A673 (cell line): Measurements from ENCODE around the gene ATE1. TPM values are rescaled to one million over a fixed set of nuclear protein-coding genes. Genes with fewer than 3 reads are reported as not detected.

ENCODE experiments used
- BruUV-seq: library from RNA; stranded (reverse); fragments of 400-500 nt; replicated peaks from 2 replicates; lab custom pipeline; 2021; lab: Mats Ljungman, UMichigan
- CTCF ChIA-PET: fragments of 300-600 bp; sonication (Branson Sonifier 250); formaldehyde crosslinking; loops from one replicate; lab custom pipeline; 2022; ENCODE audit warnings: antibody characterized with exemption; lab: Charles Lee
- POLR2A ChIA-PET: fragments of 300-600 bp; sonication (Branson Sonifier 250); formaldehyde crosslinking; loops from one replicate; lab custom pipeline; 2022; ENCODE audit warnings: antibody characterized with exemption; ENCODE audit not compliant: low non-redundant PET; lab: Charles Lee
- DNase-seq: peaks from one replicate; pipeline ENCODE4 v3.0.0-alpha.2; 2015; ENCODE audit warnings: low spot score
- H3K27ac ChIP-seq: fragments of 200-600 bp; sonication (generic); 2 replicates; pipeline ENCODE4 v1.5.1; 2016; ENCODE audit warnings: mixed run types, low read depth, mild to moderate bottlenecking, mixed read lengths, antibody characterized with exemption, low read length; ENCODE audit not compliant: poor library complexity, severe bottlenecking
- H3K27me3 ChIP-seq: fragments of 200-600 bp; sonication (generic); replicated peaks from 2 replicates; pipeline ENCODE4 v1.6.1; 2017; ENCODE audit warnings: mixed run types, low read depth, mild to moderate bottlenecking, mixed read lengths, antibody characterized with exemption, low read length; ENCODE audit not compliant: insufficient read depth, poor library complexity
- H3K36me3 ChIP-seq: fragments of 200-600 bp; sonication (generic); 2 replicates; pipeline ENCODE4 v1.6.1; 2016; ENCODE audit warnings: mixed run types, mild to moderate bottlenecking, mixed read lengths, antibody characterized with exemption, low read length; ENCODE audit not compliant: insufficient read depth, poor library complexity, severe bottlenecking
- H3K4me1 ChIP-seq: fragments of 200-600 bp; sonication (generic); 2 replicates; pipeline ENCODE4 v1.6.1; 2017; ENCODE audit warnings: mixed run types, mild to moderate bottlenecking, mixed read lengths, antibody characterized with exemption, low read length; ENCODE audit not compliant: insufficient read depth, poor library complexity, severe bottlenecking
- H3K4me3 ChIP-seq: fragments of 200-600 bp; sonication (generic); 2 replicates; pipeline ENCODE4 v1.5.1; 2016; ENCODE audit warnings: low read depth, mixed run types, mild to moderate bottlenecking, mixed read lengths, low read length; ENCODE audit not compliant: poor library complexity, severe bottlenecking
- H3K9me3 ChIP-seq: fragments of 200-600 bp; sonication (generic); 2 replicates; pipeline ENCODE4 v1.6.1; 2016; ENCODE audit warnings: mixed run types, low read depth, mild to moderate bottlenecking, mixed read lengths, antibody characterized with exemption, low read length; ENCODE audit not compliant: poor library complexity, severe bottlenecking
- EZH2 ChIP-seq: fragments of 200-600 bp; sonication (generic); IDR thresholded peaks from 2 replicates; pipeline ENCODE4 v1.6.1; 2017; ENCODE audit warnings: borderline replicate concordance, low read depth, mild to moderate bottlenecking, mixed read lengths, antibody characterized with exemption, low read length; ENCODE audit not compliant: poor library complexity, severe bottlenecking
- intact Hi-C: fragments of 100-400 bp; cut with micrococcal nuclease; formaldehyde crosslinking; loops from one replicate; pipeline ENCODE4 v1.10.0; 2022; ENCODE audit not compliant: unreplicated experiment
- total RNA-seq: library from RNA; stranded (reverse); gene quantifications from 2 replicates; pipeline ENCODE4 v1.2.3, GENCODE V29; 2021
- TF ChIP-seq, protein P1 (sequence below): fragments of 300-800, 200-600 bp; sonication (generic); conservative IDR thresholded peaks from 2 replicates; pipeline ENCODE4 v1.5.1; 2017; ENCODE audit warnings: low read depth, mild to moderate bottlenecking, antibody characterized with exemption, low read length, moderate library complexity, mixed read lengths

ATE1 gene
- total RNA-seq, 1 experiment from 2014 or later, result 27.0 TPM

- no peak for TF ChIP-seq EZH2
- TF ChIP-seq, protein P1, sequence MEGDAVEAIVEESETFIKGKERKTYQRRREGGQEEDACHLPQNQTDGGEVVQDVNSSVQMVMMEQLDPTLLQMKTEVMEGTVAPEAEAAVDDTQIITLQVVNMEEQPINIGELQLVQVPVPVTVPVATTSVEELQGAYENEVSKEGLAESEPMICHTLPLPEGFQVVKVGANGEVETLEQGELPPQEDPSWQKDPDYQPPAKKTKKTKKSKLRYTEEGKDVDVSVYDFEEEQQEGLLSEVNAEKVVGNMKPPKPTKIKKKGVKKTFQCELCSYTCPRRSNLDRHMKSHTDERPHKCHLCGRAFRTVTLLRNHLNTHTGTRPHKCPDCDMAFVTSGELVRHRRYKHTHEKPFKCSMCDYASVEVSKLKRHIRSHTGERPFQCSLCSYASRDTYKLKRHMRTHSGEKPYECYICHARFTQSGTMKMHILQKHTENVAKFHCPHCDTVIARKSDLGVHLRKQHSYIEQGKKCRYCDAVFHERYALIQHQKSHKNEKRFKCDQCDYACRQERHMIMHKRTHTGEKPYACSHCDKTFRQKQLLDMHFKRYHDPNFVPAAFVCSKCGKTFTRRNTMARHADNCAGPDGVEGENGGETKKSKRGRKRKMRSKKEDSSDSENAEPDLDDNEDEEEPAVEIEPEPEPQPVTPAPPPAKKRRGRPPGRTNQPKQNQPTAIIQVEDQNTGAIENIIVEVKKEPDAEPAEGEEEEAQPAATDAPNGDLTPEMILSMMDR, result no peak
- Histone ChIP-seq H3K9me3 (no peaks in the 10 kb centered on the region), H3K27ac (no peak overlapping the region), H3K27me3 (no peaks in the 10 kb centered on the region), H3K4me3 (no peak overlapping the region), H3K36me3 (no peaks in the 10 kb centered on the region), H3K4me1 (no peaks in the 10 kb centered on the region)
- POLR2A ChIA-PET, result no interaction called here
- BruUV-seq, result no TSS peak
- intact Hi-C loops, result no loop called here
- CTCF ChIA-PET, result no interaction called here
- DNase-seq, result no peak
These were observed 153.4 kb downstream of the ATE1 start for GRCh38 chr10:121774404-121774803.

DNA sequence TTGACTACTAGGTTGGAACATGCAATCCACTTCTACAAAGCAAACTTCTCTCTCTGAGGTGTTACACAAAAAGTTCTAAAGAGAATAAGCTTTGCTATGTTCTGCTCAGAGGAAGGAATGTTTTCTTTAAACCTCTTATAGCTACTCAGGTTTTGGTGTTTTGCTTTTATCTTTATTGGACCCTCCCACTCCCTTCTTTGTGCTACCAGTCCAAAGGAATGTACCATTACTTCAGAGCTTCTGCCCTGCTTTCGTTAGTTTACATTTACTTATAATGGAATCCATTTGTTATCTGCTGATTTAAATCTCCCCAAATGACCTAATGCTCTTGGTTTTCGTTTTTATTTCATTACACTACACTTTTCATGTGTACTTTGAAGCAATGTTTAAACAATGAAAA lies 154.9 kb downstream of the ATE1 start:
- ChIA-PET POLR2A (no interaction called here), CTCF (no interaction called here)
- no TSS peak for BruUV-seq

GRCh38 chr10:121772406-121772805 lies 155.4 kb downstream of the ATE1 start:
- no TSS peak for BruUV-seq
- Histone ChIP-seq H3K9me3 (no peaks in the 10 kb centered on the region), H3K4me1 (no peaks in the 10 kb centered on the region), H3K27me3 (no peaks in the 10 kb centered on the region), H3K36me3 (no peaks in the 10 kb centered on the region), H3K4me3 (no peak overlapping the region), H3K27ac (no peak overlapping the region)
- TF ChIP-seq, protein P1, result no peak
- no peak for TF ChIP-seq EZH2
- POLR2A ChIA-PET, result no interaction called here
- intact Hi-C loops, result no loop called here
- DNase-seq, result no peak
- CTCF ChIA-PET, result no interaction called here

More for the DNA sequence above, 154.9 kb downstream of the ATE1 start:
- no peaks in the 10 kb centered on the region for H3K36me3 ChIP-seq
- TF ChIP-seq, protein P1, result no peak
- no peak for TF ChIP-seq EZH2
- no peaks in the 10 kb centered on the region for H3K9me3 ChIP-seq
- no peak overlapping the region for H3K4me3 ChIP-seq
- no peak overlapping the region for H3K27ac ChIP-seq
- no peak for DNase-seq
- H3K4me1 ChIP-seq, result no peaks in the 10 kb centered on the region
- intact Hi-C loops, result no loop called here
- no peaks in the 10 kb centered on the region for H3K27me3 ChIP-seq
